HepG2 (cell line): Measurements from ENCODE around the gene SYNGAP1. TPM values are rescaled to one million over a fixed set of nuclear protein-coding genes. Genes with fewer than 3 reads are reported as not detected.

Source experiments
- ATAC-seq: fragments of 200-7000 bp; cut with Tn5 transposase; 3 replicates; pipeline ENCODE4 v1.9.1; 2020; ENCODE audit warnings: mild to moderate bottlenecking, moderate library complexity
- BruUV-seq: library from RNA; stranded (reverse); fragments of 400-500 nt; replicated peaks from 2 replicates; lab custom pipeline; 2021; lab: Mats Ljungman, UMichigan
- CTCF ChIA-PET: fragments of 300-600 bp; formaldehyde crosslinking; extraction: SDS; loops from one replicate; lab custom pipeline; 2021; ENCODE audit warnings: low total read pairs, inconsistent platforms, low intra/inter-chr PET ratio; lab: Yijun Ruan, JAX
- POLR2A ChIA-PET: fragments of 350-600 bp; sonication (Branson Sonifier 250); formaldehyde crosslinking; loops from one replicate; lab custom pipeline; 2020; ENCODE audit warnings: antibody characterized with exemption, inconsistent platforms; lab: Yijun Ruan, JAX
- DNase-seq: peaks from one replicate; pipeline ENCODE4 v3.0.0-alpha.2; 2015; ENCODE audit warnings: low spot score
- FAIRE-seq: peaks from 3 replicates; lab custom pipeline; 2011; peaks lifted over from hg19 to GRCh38; lab: Jason Lieb, UNC
- H2AFZ ChIP-seq: one replicate; pipeline ENCODE4 v1.6.1; 2011; ENCODE audit warnings: low read length, inconsistent platforms
- H3K27ac ChIP-seq: fragments of 300-600 bp; 3 replicates; pipeline ENCODE4 v1.8.0; 2011; ENCODE audit warnings: mixed run types, mild to moderate bottlenecking, mixed read lengths, low read length, inconsistent platforms; ENCODE audit not compliant: insufficient read depth; ENCODE audit errors: extremely low read length
- H3K27me3 ChIP-seq, 2 experiments: fragments of 200-600 bp in 1 of 2; 2 replicates in 1 of 2; 3 replicates in 1 of 2; pipeline versions ENCODE4 v1.6.0 to v1.8.0; 2011; ENCODE audit warnings: low read length in 2 of 2, mild to moderate bottlenecking in 2 of 2, moderate library complexity in 2 of 2, inconsistent platforms in 1 of 2; ENCODE audit not compliant: insufficient read depth in 2 of 2, control insufficient read depth in 1 of 2
- H3K36me3 ChIP-seq, 2 experiments: fragments of 200-600 bp in 1 of 2; replicated peaks in 1 of 2; 2 replicates in 1 of 2; 3 replicates in 1 of 2; pipeline versions ENCODE4 v1.5.1 to v1.8.0; 2011; ENCODE audit warnings: low read length in 2 of 2, inconsistent platforms in 1 of 2; ENCODE audit not compliant: insufficient read depth in 2 of 2, control insufficient read depth in 1 of 2
- H3K4me1 ChIP-seq: 2 replicates; pipeline ENCODE4 v1.5.1; 2012; ENCODE audit warnings: low read length, inconsistent platforms; ENCODE audit not compliant: insufficient read depth
- H3K4me2 ChIP-seq: 2 replicates; pipeline ENCODE4 v1.6.0; 2011; ENCODE audit warnings: low read depth, low read length, inconsistent platforms
- H3K4me3 ChIP-seq, 3 experiments: fragments of 200-600 bp in 1 of 3; sonication (generic), shearing (Covaris generic) in 1 of 3; replicated peaks in 1 of 3; 2 replicates each; pipeline ENCODE4 v1.5.1; 2011 to 2016; ENCODE audit warnings: low read length in 3 of 3, inconsistent platforms in 2 of 3, low read depth in 2 of 3, mild to moderate bottlenecking in 2 of 3, control low read depth in 1 of 3, mixed read lengths in 1 of 3; ENCODE audit not compliant: insufficient read depth in 1 of 3
- H3K79me2 ChIP-seq: one replicate; pipeline ENCODE4 v1.6.1; 2011; ENCODE audit warnings: low read length, inconsistent platforms; ENCODE audit not compliant: insufficient read depth
- H3K9ac ChIP-seq: 2 replicates; pipeline ENCODE4 v1.6.0; 2011; ENCODE audit warnings: mild to moderate bottlenecking, low read depth, low read length, inconsistent platforms; ENCODE audit not compliant: insufficient read depth
- H3K9me3 ChIP-seq: 2 replicates; pipeline ENCODE4 v1.5.1; 2012; ENCODE audit warnings: mild to moderate bottlenecking, low read length
- H4K20me1 ChIP-seq: 2 replicates; pipeline ENCODE4 v1.6.0; 2011; ENCODE audit warnings: inconsistent platforms, mild to moderate bottlenecking, low read length, moderate library complexity; ENCODE audit not compliant: insufficient read depth
- ARNT2 ChIP-seq: sonication (generic); formaldehyde crosslinking; IDR thresholded peaks from 2 replicates; pipeline ENCODE4 v1.8.0; 2022; ENCODE audit warnings: mild to moderate bottlenecking, low read depth, missing genetic modification reagents, moderate library complexity
- BRD4 ChIP-seq: sonication (generic); formaldehyde crosslinking; IDR thresholded peaks from 2 replicates; pipeline ENCODE4 v1.4.0; 2020; ENCODE audit warnings: missing genetic modification reagents
- CC2D1A ChIP-seq: sonication (generic); formaldehyde crosslinking; IDR thresholded peaks from 2 replicates; pipeline ENCODE4 v1.8.1; 2023; ENCODE audit warnings: mild to moderate bottlenecking, missing genetic modification reagents
- CCDC6 ChIP-seq: sonication (generic); formaldehyde crosslinking; IDR thresholded peaks from 2 replicates; pipeline ENCODE4 v1.8.1; 2022; ENCODE audit warnings: mild to moderate bottlenecking, missing genetic modification reagents, moderate library complexity
- DDIT3 ChIP-seq: sonication (generic); formaldehyde crosslinking; IDR thresholded peaks from 2 replicates; pipeline ENCODE4 v1.4.0; 2020; ENCODE audit warnings: mild to moderate bottlenecking, missing genetic modification reagents
- DR1 ChIP-seq: sonication (generic); formaldehyde crosslinking; IDR thresholded peaks from 2 replicates; pipeline ENCODE4 v1.8.0; 2021; ENCODE audit warnings: mild to moderate bottlenecking, missing genetic modification reagents, inconsistent platforms
- GZF1 ChIP-seq: sonication (generic); formaldehyde crosslinking; IDR thresholded peaks from 2 replicates; pipeline ENCODE4 v1.5.1; 2020; ENCODE audit warnings: mild to moderate bottlenecking, missing genetic modification reagents
- KLF12 ChIP-seq: sonication (generic); formaldehyde crosslinking; IDR thresholded peaks from 2 replicates; pipeline ENCODE4 v1.4.0; 2020; ENCODE audit warnings: missing genetic modification reagents, borderline replicate concordance
- MIER3 ChIP-seq: IDR thresholded peaks from 2 replicates; pipeline ENCODE4 v1.6.1; 2016; ENCODE audit warnings: missing compliant biosample characterization, borderline replicate concordance
- NPAS2 ChIP-seq: sonication (generic); formaldehyde crosslinking; IDR thresholded peaks from 2 replicates; pipeline ENCODE4 v1.8.0; 2022; ENCODE audit warnings: mild to moderate bottlenecking, missing genetic modification reagents, borderline replicate concordance
- SP2 ChIP-seq: sonication (generic); formaldehyde crosslinking; IDR thresholded peaks from 2 replicates; pipeline ENCODE4 v1.5.1; 2020; ENCODE audit warnings: mild to moderate bottlenecking, missing genetic modification reagents
- ZFP90 ChIP-seq: sonication (generic); formaldehyde crosslinking; IDR thresholded peaks from 2 replicates; pipeline ENCODE4 v1.8.0; 2022; ENCODE audit warnings: missing genetic modification reagents, mild to moderate bottlenecking, inconsistent platforms, borderline replicate concordance
- ZNF160 ChIP-seq: sonication (generic); formaldehyde crosslinking; IDR thresholded peaks from 2 replicates; pipeline ENCODE4 v1.8.0; 2022; ENCODE audit warnings: mild to moderate bottlenecking, inconsistent platforms, missing genetic modification reagents
- ZNF17 ChIP-seq: sonication (generic); formaldehyde crosslinking; IDR thresholded peaks from 2 replicates; pipeline ENCODE4 v1.5.0; 2020; ENCODE audit warnings: mild to moderate bottlenecking, missing genetic modification reagents
- ZNF282 ChIP-seq: fragments of 450-650 bp; IDR thresholded peaks from 2 replicates; pipeline ENCODE4 v1.6.1; 2018; ENCODE audit not compliant: partially characterized antibody
- ZNF800 ChIP-seq: sonication (generic); formaldehyde crosslinking; IDR thresholded peaks from 2 replicates; pipeline ENCODE4 v1.4.0; 2020; ENCODE audit warnings: missing genetic modification reagents
- ZNF891 ChIP-seq: sonication (generic); formaldehyde crosslinking; IDR thresholded peaks from 2 replicates; pipeline ENCODE4 v1.5.0; 2020; ENCODE audit warnings: mild to moderate bottlenecking, missing genetic modification reagents
- WGBS: methylation state at CpG from one replicate; pipeline ENCODE4 v1.1.6; 2017; ENCODE audit warnings: low lambda C conversion rate; 5-methylcytosine and 5-hydroxymethylcytosine counted together
- in situ Hi-C: cut with HindIII; loops from 2 replicates; pipeline ENCODE4 v1.10.0; 2017; ENCODE audit warnings: low pct_unique_long_range_greater_than_20kb; ENCODE audit not compliant: extremely low pct_ligation_motif_present
- intact Hi-C: fragments of 100-400 bp; cut with micrococcal nuclease; formaldehyde crosslinking; loops from one replicate; pipeline ENCODE4 v1.10.0; 2022; ENCODE audit not compliant: unreplicated experiment
- polyA plus RNA-seq, 8 experiments: library from polyadenylated mRNA; depleted of rRNA in 3 of 8; stranded (reverse) in 7 of 8; unstranded in 1 of 8; fragments of >200 nt; fragmentation: Illumina TruSeq in 4 of 8; extraction: Trizol in 4 of 8; gene quantifications; 2 replicates each; pipeline versions ENCODE4 v1.2.1 to v1.2.3, GENCODE V29; 2011 to 2016; ENCODE audit warnings: low read depth in 4 of 8, missing spikeins in 1 of 8, mixed read lengths in 1 of 8; ENCODE audit not compliant: insufficient read depth in 1 of 8
- total RNA-seq, 5 experiments: library from RNA; depleted of rRNA; stranded (reverse); fragments of >200 nt; fragmentation: Illumina TruSeq; extraction: Trizol; gene quantifications; 2 replicates each; pipeline ENCODE4 v1.2.3, GENCODE V29; 2016; ENCODE audit warnings: low read depth in 1 of 5
- TF ChIP-seq, protein P1 (sequence below): sonication (generic); formaldehyde crosslinking; IDR thresholded peaks from 2 replicates; pipeline ENCODE4 v1.5.1; 2020; ENCODE audit warnings: missing genetic modification reagents, mild to moderate bottlenecking, borderline replicate concordance
- TF ChIP-seq, protein P2 (sequence below): sonication (generic); formaldehyde crosslinking; IDR thresholded peaks from 2 replicates; pipeline ENCODE4 v1.5.0; 2020; ENCODE audit warnings: mild to moderate bottlenecking, low read depth, missing genetic modification reagents, borderline replicate concordance

The SYNGAP1 gene
- total and polyA plus RNA-seq, 2 of the 13 experiments (the other 11 are each of a cell fraction or from before 2014, with no cell fraction given): 0.75 to 1.1 TPM

- TF ChIP-seq KLF12 (CRISPR knock-in tag): no peak
- TF ChIP-seq CC2D1A: no peak
- no peak for TF ChIP-seq GZF1 (CRISPR knock-in tag)
- TF ChIP-seq SP2 (CRISPR knock-in tag): no peak
- no peak for TF ChIP-seq BRD4 (CRISPR knock-in tag)
- TF ChIP-seq CCDC6 (CRISPR knock-in tag): no peak
- 0 out of 2 replicates have a peak, but pooled peaks have one; percentile 38 for TF ChIP-seq ZNF891 (CRISPR knock-in tag)
- TF ChIP-seq ZNF282: no peak
- no peak for TF ChIP-seq ZNF160 (CRISPR knock-in tag)
These were observed 9.3 kb downstream of the SYNGAP1 start (continued) for GRCh38 chr6:33428966-33429749.

DNA sequence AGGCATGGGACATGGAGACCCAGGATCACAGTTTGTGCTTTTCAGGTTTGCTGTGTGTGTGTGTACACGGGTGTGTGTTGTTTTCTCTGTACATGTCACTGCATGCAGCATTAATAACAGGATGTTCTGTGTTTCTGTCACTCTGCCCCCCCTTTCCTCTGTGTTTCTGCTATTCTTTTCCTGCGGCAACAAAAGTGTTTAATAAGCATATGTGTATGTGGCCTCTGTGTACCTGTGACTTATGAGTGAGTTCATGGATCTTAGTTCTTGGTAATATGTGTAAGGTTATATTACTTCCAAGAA, 9.8 kb downstream of the SYNGAP1 start:
- Histone ChIP-seq H3K9ac (no peak overlapping the region), H3K4me3 (no peak overlapping the region), H3K4me2 (no peak overlapping the region), H3K27me3 (no peaks in the 10 kb centered on the region; a peak in 1 of 5 replicates), H2AFZ (no peak overlapping the region), H3K79me2 (no peaks in the 10 kb centered on the region), H3K9me3 (no peaks in the 10 kb centered on the region), H3K27ac (no peak overlapping the region), H3K4me1 (peaks cover 51% of the 10 kb centered on the region), H3K36me3 (no peaks in the 10 kb centered on the region), H4K20me1 (no peaks in the 10 kb centered on the region)
- 10% methylated on average over 2 of the region's 2 CpGs for WGBS
- DNase-seq (no peak), FAIRE-seq (no peak), ATAC-seq (no peak)
- intact Hi-C loops: no loop called here
- POLR2A ChIA-PET: interaction anchor here (1.8 to 3.5 kb wide), 2 partner anchors 11 to 25 kb away, joined by 17 to 23 read pairs; partner anchors contain the start of genes CUTA, SYNGAP1 and ZBTB9
- no peak for TF ChIP-seq DDIT3
- no peak for TF ChIP-seq NPAS2
- TF ChIP-seq ZNF800 (CRISPR knock-in tag): no peak
- TF ChIP-seq, protein P1, sequence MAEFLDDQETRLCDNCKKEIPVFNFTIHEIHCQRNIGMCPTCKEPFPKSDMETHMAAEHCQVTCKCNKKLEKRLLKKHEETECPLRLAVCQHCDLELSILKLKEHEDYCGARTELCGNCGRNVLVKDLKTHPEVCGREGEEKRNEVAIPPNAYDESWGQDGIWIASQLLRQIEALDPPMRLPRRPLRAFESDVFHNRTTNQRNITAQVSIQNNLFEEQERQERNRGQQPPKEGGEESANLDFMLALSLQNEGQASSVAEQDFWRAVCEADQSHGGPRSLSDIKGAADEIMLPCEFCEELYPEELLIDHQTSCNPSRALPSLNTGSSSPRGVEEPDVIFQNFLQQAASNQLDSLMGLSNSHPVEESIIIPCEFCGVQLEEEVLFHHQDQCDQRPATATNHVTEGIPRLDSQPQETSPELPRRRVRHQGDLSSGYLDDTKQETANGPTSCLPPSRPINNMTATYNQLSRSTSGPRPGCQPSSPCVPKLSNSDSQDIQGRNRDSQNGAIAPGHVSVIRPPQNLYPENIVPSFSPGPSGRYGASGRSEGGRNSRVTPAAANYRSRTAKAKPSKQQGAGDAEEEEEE (CRISPR knock-in tag): no peak
- no peak for TF ChIP-seq ARNT2
- no peak for TF ChIP-seq ZFP90
- TF ChIP-seq, protein P2, sequence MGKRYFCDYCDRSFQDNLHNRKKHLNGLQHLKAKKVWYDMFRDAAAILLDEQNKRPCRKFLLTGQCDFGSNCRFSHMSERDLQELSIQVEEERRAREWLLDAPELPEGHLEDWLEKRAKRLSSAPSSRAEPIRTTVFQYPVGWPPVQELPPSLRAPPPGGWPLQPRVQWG (CRISPR knock-in tag): no peak
- TF ChIP-seq MIER3 (CRISPR knock-in tag): no peak
- no peak for TF ChIP-seq DR1
- no peak for TF ChIP-seq ZNF17 (CRISPR knock-in tag)
- BruUV-seq: no TSS peak
- CTCF ChIA-PET: no interaction called here
- in situ Hi-C loops: no loop called here
